ENCODE data around the gene GOLGA6A. TPM values are rescaled to one million over a fixed set of nuclear protein-coding genes. Genes with fewer than 3 reads are reported as not detected.

Gene GOLGA6A
- total and polyA plus RNA-seq, 2 of the 13 experiments (the other 11 are each of a cell fraction or from before 2014, with no cell fraction given), result 0.04 to 0.22 TPM

DNA sequence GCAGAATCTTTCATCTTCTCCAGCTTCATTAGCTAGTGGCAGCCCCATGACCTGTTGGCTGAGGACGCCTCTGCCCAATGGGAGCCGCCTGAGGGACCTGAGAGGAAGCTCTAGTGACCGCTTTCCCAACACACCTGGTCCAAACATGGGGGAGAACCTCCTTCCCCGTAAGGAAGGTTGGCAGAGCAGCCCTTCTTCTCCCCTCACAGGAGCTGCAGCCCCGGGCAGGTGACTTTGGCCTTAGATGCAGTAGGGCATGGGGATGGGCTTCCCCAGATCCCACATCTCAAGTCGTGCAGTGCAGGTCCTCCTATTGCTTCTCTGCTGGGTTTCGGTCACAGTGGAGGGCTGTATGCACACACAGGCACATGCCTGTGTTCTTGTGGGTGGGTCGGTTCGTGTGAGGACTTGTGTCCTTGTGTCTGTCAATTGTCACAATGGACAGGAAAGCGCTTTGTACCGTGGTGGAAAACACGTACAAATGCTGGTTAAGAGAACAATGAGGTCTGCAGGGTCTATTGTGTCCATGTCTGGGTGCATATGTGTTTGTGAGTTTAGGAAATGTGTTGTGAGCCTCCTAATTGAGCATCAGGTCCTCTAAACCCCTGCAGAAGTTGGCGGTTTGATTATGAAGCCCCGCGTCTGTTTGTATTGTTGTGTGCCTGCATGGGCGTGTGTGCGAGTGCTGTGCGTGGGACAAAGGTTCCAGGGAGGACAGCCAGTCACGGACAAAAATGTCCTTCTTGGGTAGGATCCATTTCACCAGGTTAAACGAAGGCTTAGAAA lies 49.5 kb upstream of the GOLGA6A start:
- in situ Hi-C loops (cut with HindIII; ENCODE audit: extremely low pct_ligation_motif_present, low pct_unique_long_range_greater_than_20kb), result no loop called here
- CTCF ChIA-PET (ENCODE audit: low intra/inter-chr PET ratio, low total read pairs), result no interaction called here
- WGBS (ENCODE audit: low lambda C conversion rate), result 33% methylated on average over 11 of the region's 20 CpGs

More for the DNA sequence above, 49.5 kb upstream of the GOLGA6A start:
- no peak for FAIRE-seq
- intact Hi-C loops (cut with micrococcal nuclease; ENCODE audit: unreplicated experiment), result no loop called here
- H2AFZ ChIP-seq (ENCODE audit: low read length), result no peak overlapping the region
- no peaks in the 10 kb centered on the region for H3K4me1 ChIP-seq (ENCODE audit: insufficient read depth, low read length)
- H4K20me1 ChIP-seq (ENCODE audit: insufficient read depth, low read length), result 0 out of 2 replicates have a peak, but pooled peaks cover 2% of the 10 kb centered on the region
- TF ChIP-seq CREB1 (IDR thresholded peaks at IDR 0.05), result no peak
- no peak for TF ChIP-seq CREB1 (CRISPR knock-in tag; IDR thresholded peaks at IDR 0.05)
- no peak for TF ChIP-seq ZNF501 (CRISPR knock-in tag; IDR thresholded peaks at IDR 0.05)
- TF ChIP-seq, protein P1, sequence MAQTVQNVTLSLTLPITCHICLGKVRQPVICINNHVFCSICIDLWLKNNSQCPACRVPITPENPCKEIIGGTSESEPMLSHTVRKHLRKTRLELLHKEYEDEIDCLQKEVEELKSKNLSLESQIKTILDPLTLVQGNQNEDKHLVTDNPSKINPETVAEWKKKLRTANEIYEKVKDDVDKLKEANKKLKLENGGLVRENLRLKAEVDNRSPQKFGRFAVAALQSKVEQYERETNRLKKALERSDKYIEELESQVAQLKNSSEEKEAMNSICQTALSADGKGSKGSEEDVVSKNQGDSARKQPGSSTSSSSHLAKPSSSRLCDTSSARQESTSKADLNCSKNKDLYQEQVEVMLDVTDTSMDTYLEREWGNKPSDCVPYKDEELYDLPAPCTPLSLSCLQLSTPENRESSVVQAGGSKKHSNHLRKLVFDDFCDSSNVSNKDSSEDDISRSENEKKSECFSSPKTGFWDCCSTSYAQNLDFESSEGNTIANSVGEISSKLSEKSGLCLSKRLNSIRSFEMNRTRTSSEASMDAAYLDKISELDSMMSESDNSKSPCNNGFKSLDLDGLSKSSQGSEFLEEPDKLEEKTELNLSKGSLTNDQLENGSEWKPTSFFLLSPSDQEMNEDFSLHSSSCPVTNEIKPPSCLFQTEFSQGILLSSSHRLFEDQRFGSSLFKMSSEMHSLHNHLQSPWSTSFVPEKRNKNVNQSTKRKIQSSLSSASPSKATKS (CRISPR knock-in tag; IDR thresholded peaks at IDR 0.05), result no peak
- no peak for TF ChIP-seq ZNF460 (CRISPR knock-in tag; IDR thresholded peaks at IDR 0.05; ENCODE audit: borderline replicate concordance)
- no peak for TF ChIP-seq ARNT2 (CRISPR knock-in tag; IDR thresholded peaks at IDR 0.05; ENCODE audit: low read depth)
- TF ChIP-seq ZBTB34 (CRISPR knock-in tag; IDR thresholded peaks at IDR 0.05), result no peak
- TF ChIP-seq GATA4 (IDR thresholded peaks at IDR 0.05; ENCODE audit: borderline replicate concordance, low read depth), result no peak
- TF ChIP-seq ZNF24 (IDR thresholded peaks at IDR 0.05), result no peak
- TF ChIP-seq TMF1 (CRISPR knock-in tag; IDR thresholded peaks at IDR 0.05; ENCODE audit: low read depth), result no peak
- no peak overlapping the region for H3K27ac ChIP-seq (ENCODE audit: extremely low read length, insufficient read depth, low read length)
- DNase-seq (ENCODE audit: low spot score), result no peak
- H3K4me3 ChIP-seq (replicated peaks in 1 of 3; ENCODE audit: insufficient read depth in 1 of 3, low read depth in 2 of 3, low read length in 3 of 3), result no peak overlapping the region
- H3K9ac ChIP-seq (ENCODE audit: insufficient read depth, low read depth, low read length), result no peak overlapping the region
- no TSS peak for BruUV-seq (replicated peaks)
- POLR2A ChIA-PET, result no interaction called here
- no peaks in the 10 kb centered on the region for H3K79me2 ChIP-seq (ENCODE audit: insufficient read depth, low read length)
- peaks cover 13 to 63% of the 10 kb centered on the region in 2 experiments for H3K27me3 ChIP-seq (ENCODE audit: control insufficient read depth in 1 of 2, insufficient read depth in 2 of 2, low read length in 2 of 2)
- H3K4me2 ChIP-seq (ENCODE audit: low read depth, low read length), result no peak overlapping the region
- no peak for ATAC-seq
- no peaks in the 10 kb centered on the region for H3K9me3 ChIP-seq (ENCODE audit: low read length)
- H3K36me3 ChIP-seq (replicated peaks in 1 of 2; ENCODE audit: control insufficient read depth in 1 of 2, insufficient read depth in 2 of 2, low read length in 2 of 2), result no peaks in the 10 kb centered on the region

Data from HepG2 (cell line).